Activated T-cell treated with anti-CD3 and anti-CD28 coated beads, Interleukin-2, amount 50 U/mL, for 1 hour (primary cell): Measurements from ENCODE around the gene ADAM22.
"Not testable (repeated sequence)": the region's sequence is repeated elsewhere in the genome, so short reads cannot be mapped to it uniquely, and the experiment has no call there.

ENCODE experiments used
- DNase-seq: peaks from one replicate; pipeline ENCODE4 v3.0.0-alpha.2; 2020

Gene ADAM22

DNA sequence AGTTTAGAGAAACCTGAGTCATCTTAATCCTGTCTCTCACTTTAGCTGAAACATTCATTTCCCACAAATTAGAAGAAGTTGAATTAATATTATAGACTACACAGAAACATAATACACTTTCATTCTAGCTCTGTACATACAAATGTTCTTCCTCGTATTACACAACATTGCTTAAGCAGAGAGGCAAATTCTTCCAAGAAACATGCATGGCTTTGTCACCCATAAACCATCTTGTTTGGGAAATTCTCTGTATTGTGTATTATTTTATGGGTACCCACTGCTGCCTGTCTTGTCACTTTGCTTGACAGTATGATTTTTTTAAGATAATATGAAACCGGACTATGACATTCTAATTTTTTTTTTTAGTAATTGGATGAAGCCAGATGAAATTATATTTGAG, 181.8 kb downstream of the ADAM22 start:
- DNase-seq = no peak

GRCh38 chr7:88116235-88116795, 182.3 kb downstream of the ADAM22 start:
- DNase-seq = no peak

GRCh38 chr7:88117325-88117724, 183.3 kb downstream of the ADAM22 start:
- DNase-seq = no peak

DNA sequence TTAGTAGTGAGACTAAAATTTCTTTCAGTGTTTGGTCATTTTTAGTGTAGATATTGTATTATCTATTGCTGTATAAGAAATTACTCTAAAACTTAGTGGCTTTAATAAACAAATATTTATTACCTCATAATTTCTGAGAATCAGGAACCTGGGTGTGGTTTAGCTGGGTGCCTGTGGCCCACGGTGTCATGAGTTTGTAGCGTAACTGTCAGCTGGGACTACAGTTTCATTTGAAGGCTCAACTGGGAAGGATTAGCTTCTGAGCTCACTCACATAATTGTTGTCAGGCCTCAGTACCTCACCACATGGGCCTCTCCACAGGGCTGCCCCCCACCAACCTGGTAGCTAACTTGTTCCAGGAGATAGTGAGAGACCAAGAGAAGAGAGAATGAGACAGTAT, 187.3 kb downstream of the ADAM22 start:
- DNase-seq = no peak

- no peak for DNase-seq
Observed at GRCh38 chr7:88127637-88128290, 193.7 kb downstream of the ADAM22 start.

GRCh38 chr7:88132725-88133124, 198.7 kb downstream of the ADAM22 start:
- no peak for DNase-seq

DNA sequence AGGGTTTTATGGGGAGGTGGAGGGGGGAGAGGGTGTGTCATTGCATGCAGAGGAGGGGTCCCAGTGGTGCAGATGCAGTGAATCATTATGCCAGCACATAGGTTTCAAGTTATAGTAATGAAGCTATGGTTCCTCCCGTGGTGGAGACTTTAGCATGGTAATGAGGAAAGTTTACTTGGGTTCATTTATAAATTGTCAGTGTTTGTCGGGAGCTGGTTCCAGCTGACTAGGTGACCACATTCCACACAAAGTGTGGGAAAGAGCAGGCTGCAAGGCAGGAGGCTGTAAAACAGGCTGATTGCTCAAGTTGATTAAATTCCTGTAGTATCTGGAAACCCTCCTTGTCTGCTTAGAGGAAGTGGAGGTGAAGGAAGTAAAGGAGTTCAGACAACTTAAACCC, 206.9 kb downstream of the ADAM22 start:
- DNase-seq = no peak

DNA sequence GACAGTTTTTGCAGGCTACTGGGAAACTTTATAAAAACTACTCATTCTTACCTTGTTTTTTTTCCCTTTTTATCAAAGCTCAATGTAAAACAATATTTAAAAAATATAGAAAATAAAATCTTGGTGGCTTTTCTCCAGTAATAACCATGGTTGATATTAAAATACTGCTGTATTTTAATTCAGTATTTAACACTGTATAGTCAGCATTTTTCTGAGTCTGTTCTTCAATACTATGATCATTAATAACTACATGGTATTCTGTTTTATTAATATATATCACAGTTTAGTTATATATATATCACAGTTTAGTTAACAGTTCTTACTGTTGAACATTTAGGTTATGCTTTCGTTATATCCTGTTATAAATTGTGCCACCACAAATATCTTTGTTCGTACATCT, 207.4 kb downstream of the ADAM22 start:
- no peak for DNase-seq

GRCh38 chr7:88141953-88142352, 207.9 kb downstream of the ADAM22 start:
- DNase-seq = no peak

- no peak for DNase-seq
Observed at GRCh38 chr7:88146616-88147015, 212.6 kb downstream of the ADAM22 start.

DNA sequence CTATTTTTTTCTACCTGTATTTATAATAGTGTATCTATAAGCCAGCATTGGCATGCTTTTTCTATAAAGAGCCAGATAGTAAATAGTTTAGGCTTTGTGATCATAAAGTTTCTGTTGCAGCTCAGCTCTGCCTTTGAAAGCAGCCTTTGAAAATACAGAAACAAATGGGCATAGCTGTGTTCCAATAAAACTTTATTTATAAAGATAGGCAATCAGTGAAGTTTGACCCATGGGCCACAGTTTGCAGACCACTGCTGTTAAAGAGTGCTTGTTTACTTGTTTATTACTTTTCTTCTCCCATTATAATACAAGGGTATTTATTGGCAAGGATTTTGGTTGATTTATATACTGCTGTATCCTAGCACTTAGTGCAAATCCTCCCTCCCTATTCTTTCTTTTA, 213.3 kb downstream of the ADAM22 start:
- DNase-seq = no peak

GRCh38 chr7:88147949-88148348, 213.9 kb downstream of the ADAM22 start:
- DNase-seq = no peak

- DNase-seq = no peak
Observed at GRCh38 chr7:88150033-88150432, 216.0 kb downstream of the ADAM22 start.

DNA sequence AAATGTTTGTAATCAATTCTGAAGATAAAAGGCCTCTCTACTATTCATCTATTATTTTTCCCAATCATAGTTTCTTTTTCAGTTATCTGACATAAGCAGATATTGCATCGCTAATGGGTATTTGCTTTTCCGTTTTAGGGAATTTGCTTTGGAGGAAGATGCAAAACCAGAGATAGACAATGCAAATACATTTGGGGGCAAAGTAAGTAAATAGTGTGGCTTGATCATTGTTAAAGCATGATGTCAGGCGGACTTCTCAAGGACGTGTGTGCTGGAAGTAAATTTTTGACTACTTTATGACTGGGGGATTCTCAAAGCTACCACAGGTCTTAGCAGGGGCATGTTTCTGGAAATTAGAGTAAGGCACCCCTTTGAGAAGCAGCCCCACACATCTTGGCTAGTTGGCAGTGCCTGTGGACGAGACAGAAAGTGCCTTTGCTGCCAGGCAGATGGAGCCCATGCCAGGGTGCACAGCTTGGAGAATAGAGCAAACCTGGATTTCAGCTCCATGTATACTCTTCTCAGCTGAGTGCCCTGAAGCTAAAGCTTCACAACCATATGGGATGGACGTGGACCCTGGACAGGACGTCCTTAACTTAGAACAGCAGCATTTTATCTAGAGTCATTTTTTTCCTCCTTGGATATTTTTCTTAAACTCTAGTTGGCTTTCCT, 217.2 kb downstream of the ADAM22 start:
- DNase-seq = no peak

DNA sequence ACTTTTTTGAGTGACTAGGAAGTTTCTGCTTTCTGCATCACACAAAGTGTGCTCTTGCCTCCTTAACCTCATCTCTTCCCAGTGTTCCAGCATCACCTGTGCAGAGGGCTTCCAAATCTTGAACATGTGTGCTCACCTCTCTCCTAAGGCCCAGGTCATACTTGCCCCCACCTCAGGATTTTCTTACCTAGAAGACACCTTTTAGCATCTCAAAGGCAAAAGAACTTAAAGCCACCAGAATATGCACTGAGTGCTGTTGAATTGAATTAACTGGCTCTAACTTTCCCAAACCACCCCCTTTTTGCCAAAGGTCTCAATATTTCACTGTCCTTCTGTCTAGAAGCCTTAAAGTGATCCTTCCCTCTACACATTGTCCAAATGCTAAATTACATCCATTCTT, 219.3 kb downstream of the ADAM22 start:
- DNase-seq = no peak

DNA sequence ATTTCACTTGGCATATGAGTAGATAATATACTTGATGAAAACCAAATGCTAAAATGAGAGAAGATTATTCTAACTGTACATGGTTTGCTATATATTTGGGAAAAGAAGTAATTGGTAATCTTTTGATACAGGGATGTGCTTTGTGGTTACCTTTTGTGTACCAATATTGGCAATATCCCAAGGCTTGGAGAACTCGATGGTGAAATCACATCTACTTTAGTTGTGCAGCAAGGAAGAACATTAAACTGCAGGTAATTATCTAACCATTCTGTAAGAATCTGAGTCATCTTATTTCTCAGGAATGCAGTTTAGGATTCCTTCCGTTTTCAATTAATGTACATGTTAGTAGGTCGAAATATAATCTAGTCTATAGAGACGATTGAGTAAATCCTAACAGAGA, 221.7 kb downstream of the ADAM22 start:
- no peak for DNase-seq

DNA sequence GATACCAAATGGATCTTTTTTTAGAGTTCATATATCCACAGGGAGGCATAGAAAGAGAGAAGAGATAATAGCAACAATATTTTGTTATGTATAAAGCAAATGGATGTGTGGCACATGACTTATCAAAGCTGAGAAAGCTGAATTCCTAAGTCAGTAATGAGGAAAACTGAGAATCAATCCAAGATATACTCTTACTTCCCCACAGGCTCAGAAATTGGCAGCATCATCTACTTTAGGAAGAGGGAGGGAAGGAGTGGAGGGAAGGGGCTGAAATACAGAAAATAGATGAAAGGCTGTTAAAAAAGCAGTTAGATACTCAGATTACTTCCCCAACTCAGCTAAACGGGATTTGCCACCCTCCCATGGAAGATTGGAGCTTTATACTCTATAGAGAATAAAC, 222.3 kb downstream of the ADAM22 start:
- no peak for DNase-seq

DNA sequence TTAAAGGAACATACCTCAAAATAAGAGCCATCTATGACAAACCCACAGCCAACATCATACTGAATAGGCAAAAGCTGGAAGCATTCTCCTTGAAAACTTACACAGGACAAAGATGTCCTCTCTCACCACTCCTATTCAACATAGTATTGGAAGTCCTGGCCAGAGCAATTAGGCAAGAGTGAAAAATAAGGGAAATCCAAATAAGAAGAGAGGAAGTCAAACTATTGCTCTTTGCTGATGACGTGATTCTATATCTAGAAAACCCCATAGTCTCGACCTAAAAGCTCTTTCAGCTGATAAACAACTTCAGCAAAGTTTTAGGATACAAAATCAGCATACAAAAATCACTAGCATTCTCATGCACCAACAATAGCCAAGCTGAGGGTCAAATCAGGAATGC, 225.7 kb downstream of the ADAM22 start:
- DNase-seq = not testable (repeated sequence)

DNA sequence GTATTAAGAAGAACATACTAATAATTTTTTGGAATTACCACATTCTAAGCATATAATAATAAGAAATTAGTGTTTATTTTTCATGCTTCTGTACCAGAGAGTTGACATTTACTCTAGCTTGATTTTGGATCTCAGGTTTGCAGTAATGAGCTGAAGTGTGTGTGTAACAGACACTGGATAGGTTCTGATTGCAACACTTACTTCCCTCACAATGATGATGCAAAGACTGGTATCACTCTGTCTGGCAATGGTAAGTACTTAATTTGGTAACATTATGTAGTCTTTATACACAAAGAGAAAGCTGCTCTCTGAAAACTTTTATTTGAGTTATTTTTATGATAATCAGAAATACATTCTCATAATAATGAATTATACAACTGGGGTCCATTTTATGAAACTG, 231.6 kb downstream of the ADAM22 start:
- no peak for DNase-seq

- DNase-seq = no peak
Observed at GRCh38 chr7:88167223-88167622, 233.2 kb downstream of the ADAM22 start.

GRCh38 chr7:88167721-88168120, 233.7 kb downstream of the ADAM22 start:
- no peak for DNase-seq

DNA sequence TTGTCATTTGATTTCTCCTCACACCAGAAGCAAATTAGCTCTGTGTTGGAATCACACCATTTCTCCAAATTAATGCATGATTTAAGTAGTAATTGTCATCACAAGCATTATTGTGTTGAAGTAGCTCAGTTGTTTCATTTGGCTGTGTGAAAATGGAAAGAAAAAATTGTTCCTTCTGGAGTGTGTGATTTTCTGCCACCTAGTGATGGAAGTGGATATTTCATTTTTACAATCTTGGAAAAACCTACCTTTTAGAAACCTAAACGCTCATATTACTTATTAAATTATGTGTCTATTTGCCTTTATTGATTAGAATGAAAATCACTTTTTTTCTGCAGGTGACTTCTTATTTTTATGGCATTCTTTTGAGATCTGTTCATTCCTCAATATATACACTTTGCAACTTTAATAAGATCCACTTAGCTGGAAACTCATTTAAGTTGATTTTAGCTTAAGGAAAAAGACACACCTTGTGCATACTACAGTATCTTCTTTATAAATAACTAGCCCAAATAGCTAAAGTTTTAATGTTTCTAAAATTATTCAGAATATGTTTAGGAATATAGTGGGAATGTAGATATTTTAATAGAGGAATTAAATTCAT, 235.8 kb downstream of the ADAM22 start:
- DNase-seq = no peak

GRCh38 chr7:88172842-88173241, 238.8 kb downstream of the ADAM22 start:
- DNase-seq = no peak

GRCh38 chr7:88176190-88176589, 242.1 kb downstream of the ADAM22 start:
- DNase-seq = no peak
